Measurements from ENCODE around the gene TMEM255B. TPM values are rescaled to one million over a fixed set of nuclear protein-coding genes. Genes with fewer than 3 reads are reported as not detected.

Gene TMEM255B
- total RNA-seq, 1 experiment from 2014 or later: 0.61 TPM

DNA sequence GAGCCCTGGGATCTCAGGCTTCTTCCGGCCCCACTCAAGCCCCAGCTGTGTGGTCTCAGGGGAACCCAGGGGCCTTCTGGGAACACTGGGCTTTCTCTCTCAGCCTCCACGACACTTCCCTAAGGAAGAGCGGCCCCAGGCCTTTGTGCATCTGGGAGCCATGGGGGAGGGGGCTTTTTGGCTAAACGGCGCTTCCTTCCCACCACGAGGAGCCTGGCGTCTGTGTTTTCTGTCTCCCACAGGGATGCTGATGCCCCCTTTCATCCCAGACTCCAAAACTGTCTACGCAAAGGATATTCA lies 24.2 kb upstream of the TMEM255B start:
- Histone ChIP-seq H3K27ac (no peak overlapping the region), H4K20me1 (ENCODE audit: insufficient read depth) (no peaks in the 10 kb centered on the region), H3K27me3 (ENCODE audit: insufficient read depth, low read depth) (peaks cover 78% of the 10 kb centered on the region), H2AFZ (no peak overlapping the region), H3K9me2 (ENCODE audit: insufficient read depth) (no peaks in the 10 kb centered on the region), H3K9me3 (ENCODE audit: insufficient read depth, low read depth) (peaks cover 7% of the 10 kb centered on the region; the same call in 1 of the 2 replicates), H3F3A (ENCODE audit: insufficient read depth, low read depth) (peaks cover 20% of the 10 kb centered on the region), H3K36me3 (ENCODE audit: low read depth) (no peaks in the 10 kb centered on the region), H3K4me2 (no peak overlapping the region), H3K4me1 (replicated peaks; ENCODE audit: insufficient read depth) (no peaks in the 10 kb centered on the region), H3K4me3 (no peak overlapping the region), H3K79me2 (ENCODE audit: low read depth) (no peaks in the 10 kb centered on the region)
- ChIA-PET POLR2A (ENCODE audit: unreplicated experiment) (no interaction called here), CTCF (no interaction called here)
- TF ChIP-seq, protein P1, sequence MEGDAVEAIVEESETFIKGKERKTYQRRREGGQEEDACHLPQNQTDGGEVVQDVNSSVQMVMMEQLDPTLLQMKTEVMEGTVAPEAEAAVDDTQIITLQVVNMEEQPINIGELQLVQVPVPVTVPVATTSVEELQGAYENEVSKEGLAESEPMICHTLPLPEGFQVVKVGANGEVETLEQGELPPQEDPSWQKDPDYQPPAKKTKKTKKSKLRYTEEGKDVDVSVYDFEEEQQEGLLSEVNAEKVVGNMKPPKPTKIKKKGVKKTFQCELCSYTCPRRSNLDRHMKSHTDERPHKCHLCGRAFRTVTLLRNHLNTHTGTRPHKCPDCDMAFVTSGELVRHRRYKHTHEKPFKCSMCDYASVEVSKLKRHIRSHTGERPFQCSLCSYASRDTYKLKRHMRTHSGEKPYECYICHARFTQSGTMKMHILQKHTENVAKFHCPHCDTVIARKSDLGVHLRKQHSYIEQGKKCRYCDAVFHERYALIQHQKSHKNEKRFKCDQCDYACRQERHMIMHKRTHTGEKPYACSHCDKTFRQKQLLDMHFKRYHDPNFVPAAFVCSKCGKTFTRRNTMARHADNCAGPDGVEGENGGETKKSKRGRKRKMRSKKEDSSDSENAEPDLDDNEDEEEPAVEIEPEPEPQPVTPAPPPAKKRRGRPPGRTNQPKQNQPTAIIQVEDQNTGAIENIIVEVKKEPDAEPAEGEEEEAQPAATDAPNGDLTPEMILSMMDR (conservative IDR thresholded peaks at IDR 0.05): no peak
- TF ChIP-seq EZH2 (IDR thresholded peaks at IDR 0.05; ENCODE audit: low read depth): no peak
- BruUV-seq (replicated peaks): no TSS peak
- intact Hi-C loops (cut with micrococcal nuclease; ENCODE audit: unreplicated experiment): no loop called here
- no peak for DNase-seq

DNA sequence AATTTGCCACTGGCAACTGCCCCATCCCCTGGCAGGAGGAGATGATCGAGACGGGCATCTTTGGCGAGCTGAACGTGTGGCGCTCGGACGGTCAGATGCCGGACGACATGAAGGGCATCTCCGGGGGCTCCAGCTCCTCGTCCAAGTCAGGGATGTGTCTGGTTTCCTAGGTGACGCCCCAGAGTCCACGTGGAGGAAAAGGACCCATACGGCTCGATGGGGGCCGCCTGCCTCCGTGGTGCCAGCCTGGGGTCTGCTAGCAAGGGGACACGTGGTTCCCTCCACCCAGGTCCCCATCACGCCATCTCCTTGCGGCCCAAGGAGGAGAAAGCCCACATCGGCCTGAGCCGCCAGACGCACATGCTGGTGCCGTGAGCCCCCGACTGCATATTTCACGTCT lies 23.8 kb upstream of the TMEM255B start:
- ChIA-PET POLR2A (ENCODE audit: unreplicated experiment) (no interaction called here), CTCF (no interaction called here)
- Histone ChIP-seq H2AFZ (no peak overlapping the region), H3F3A (ENCODE audit: insufficient read depth, low read depth) (peaks cover 20% of the 10 kb centered on the region), H3K4me2 (no peak overlapping the region), H3K27ac (no peak overlapping the region), H4K20me1 (ENCODE audit: insufficient read depth) (no peaks in the 10 kb centered on the region), H3K27me3 (ENCODE audit: insufficient read depth, low read depth) (peaks cover 80% of the 10 kb centered on the region), H3K4me1 (replicated peaks; ENCODE audit: insufficient read depth) (no peaks in the 10 kb centered on the region), H3K79me2 (ENCODE audit: low read depth) (no peaks in the 10 kb centered on the region), H3K4me3 (no peak overlapping the region), H3K36me3 (ENCODE audit: low read depth) (no peaks in the 10 kb centered on the region), H3K9me2 (ENCODE audit: insufficient read depth) (no peaks in the 10 kb centered on the region), H3K9me3 (ENCODE audit: insufficient read depth, low read depth) (peaks cover 7% of the 10 kb centered on the region; the same call in 1 of the 2 replicates)
- TF ChIP-seq EZH2 (IDR thresholded peaks at IDR 0.05; ENCODE audit: low read depth): no peak
- TF ChIP-seq, protein P1 (conservative IDR thresholded peaks at IDR 0.05): no peak
- no peak for DNase-seq
- intact Hi-C loops (cut with micrococcal nuclease; ENCODE audit: unreplicated experiment): no loop called here
- no TSS peak for BruUV-seq (replicated peaks)

DNA sequence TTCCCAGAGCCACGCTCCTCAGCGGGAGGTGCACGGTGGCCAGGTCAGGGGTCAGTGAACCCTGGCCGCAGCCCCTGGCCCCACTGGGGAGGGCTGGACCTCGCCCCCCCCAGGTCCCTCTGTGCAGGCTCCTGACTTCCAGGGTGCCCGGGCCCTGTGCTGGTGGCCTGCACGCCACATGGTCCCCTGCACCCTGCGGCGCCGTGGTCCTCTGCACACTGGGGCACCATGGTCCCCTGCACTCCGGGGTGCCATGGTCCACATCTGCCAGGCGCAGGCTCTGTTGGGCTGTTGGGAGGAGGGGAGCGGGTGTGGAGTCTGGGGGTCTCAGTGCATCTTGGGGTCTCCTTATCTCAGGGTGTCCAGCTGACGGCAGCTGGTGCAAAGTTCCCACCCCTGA lies 23.3 kb upstream of the TMEM255B start:
- H3K27ac ChIP-seq: no peak overlapping the region
- no peak overlapping the region for H2AFZ ChIP-seq
- no TSS peak for BruUV-seq (replicated peaks)
- no peaks in the 10 kb centered on the region for H4K20me1 ChIP-seq (ENCODE audit: insufficient read depth)
- ChIA-PET POLR2A (ENCODE audit: unreplicated experiment) (no interaction called here), CTCF (no interaction called here)
- no peaks in the 10 kb centered on the region for H3K4me1 ChIP-seq (replicated peaks; ENCODE audit: insufficient read depth)
- no peak overlapping the region for H3K4me2 ChIP-seq
- peaks cover 80% of the 10 kb centered on the region for H3K27me3 ChIP-seq (ENCODE audit: insufficient read depth, low read depth)
- no peaks in the 10 kb centered on the region for H3K9me2 ChIP-seq (ENCODE audit: insufficient read depth)
- H3F3A ChIP-seq (ENCODE audit: insufficient read depth, low read depth): peaks cover 20% of the 10 kb centered on the region
- H3K79me2 ChIP-seq (ENCODE audit: low read depth): no peaks in the 10 kb centered on the region
- DNase-seq: no peak
- intact Hi-C loops (cut with micrococcal nuclease; ENCODE audit: unreplicated experiment): no loop called here
- peaks cover 7% of the 10 kb centered on the region; the same call in 1 of the 2 replicates for H3K9me3 ChIP-seq (ENCODE audit: insufficient read depth, low read depth)
- H3K4me3 ChIP-seq: no peak overlapping the region
- H3K36me3 ChIP-seq (ENCODE audit: low read depth): no peaks in the 10 kb centered on the region
- no peak for TF ChIP-seq EZH2 (IDR thresholded peaks at IDR 0.05; ENCODE audit: low read depth)
- TF ChIP-seq, protein P1 (conservative IDR thresholded peaks at IDR 0.05): no peak
